OCI-LY7 (cell line): Measurements from ENCODE around the gene ARHGAP42.

ENCODE experiments used
- CTCF ChIP-seq: fragments of 200-600 bp; sonication (generic); conservative IDR thresholded peaks from 2 replicates; pipeline ENCODE4 v1.5.1; 2014; ENCODE audit warnings: mild to moderate bottlenecking, antibody characterized with exemption, low read length, moderate library complexity, mixed read lengths
- EZH2phosphoT487 ChIP-seq: fragments of 200-600 bp; sonication (generic); IDR thresholded peaks from 2 replicates; pipeline ENCODE4 v1.6.1; 2018; ENCODE audit warnings: low read depth, borderline replicate concordance, mild to moderate bottlenecking, mixed run types, antibody characterized with exemption, low read length, moderate library complexity, mixed read lengths

- TF ChIP-seq EZH2phosphoT487 (no peak), CTCF (no peak)
Measured at GRCh38 chr11:100719809-100720221, 32.7 kb downstream of the ARHGAP42 start.
